Ascending aorta (tissue), 2 donors: ENCODE results near the gene P2RY12. TPM values are rescaled to one million over a fixed set of nuclear protein-coding genes. Genes with fewer than 3 reads are reported as not detected.

ENCODE experiments used
- DNase-seq, 2 donors: peaks; one replicate each; pipeline ENCODE4 v3.0.0-alpha.2; 2019; ENCODE audit warnings: low spot score in 2 of 2
- H3K27ac ChIP-seq, 2 donors: fragments of 200-600 bp; sonication (generic); one replicate each; pipeline ENCODE4 v1.5.1; 2016 to 2017; ENCODE audit warnings: mild to moderate bottlenecking in 1 of 2
- H3K27me3 ChIP-seq: fragments of 200-600 bp; sonication (generic); one replicate; pipeline ENCODE4 v1.5.1; 2017
- H3K36me3 ChIP-seq, 2 donors: fragments of 200-600 bp; sonication (generic); one replicate each; pipeline ENCODE4 v1.5.1; 2016
- H3K4me1 ChIP-seq, 2 donors: fragments of 200-600 bp; sonication (generic); one replicate each; pipeline ENCODE4 v1.5.1; 2016 to 2017; ENCODE audit warnings: mild to moderate bottlenecking in 1 of 2
- H3K4me3 ChIP-seq, 2 donors: fragments of 200-600 bp; sonication (generic); one replicate each; pipeline ENCODE4 v1.5.1; 2016 to 2017; ENCODE audit warnings: mild to moderate bottlenecking in 1 of 2
- H3K9me3 ChIP-seq, 2 donors: fragments of 200-600 bp; sonication (generic); one replicate each; pipeline ENCODE4 v1.5.1; 2016
- CTCF ChIP-seq, 3 experiments: fragments of 200-600 bp in 2 of 3; fragments of 450-650 bp in 1 of 3; sonication (generic) in 2 of 3; IDR thresholded peaks; one replicate each; pipeline ENCODE4 v1.5.1; 2016 to 2019; ENCODE audit warnings: antibody characterized with exemption in 3 of 3, mild to moderate bottlenecking in 1 of 3, moderate library complexity in 1 of 3
- intact Hi-C: fragments of 100-400 bp; cut with DNase I; formaldehyde crosslinking; loops from one replicate; pipeline ENCODE4 v1.15.1; 2023
- total RNA-seq: library from RNA; depleted of rRNA; stranded (reverse); fragments of >200 nt; gene quantifications from one replicate; pipeline ENCODE4 v1.1.0, GENCODE V29; 2016

P2RY12 gene
- total RNA-seq, 1 donor from 2014 or later = not detected

- H3K27ac ChIP-seq = no peak within 1 kb of the TSS
- H3K4me3 ChIP-seq = no peak within 1 kb of the TSS
- TF ChIP-seq CTCF (IDR thresholded peaks at IDR 0.05) = no peak
- H3K4me1 ChIP-seq = no peaks in the 10 kb centered on the region
- H3K27me3 ChIP-seq = no peaks in the 10 kb centered on the region
- intact Hi-C loops = no loop called here
- no peak for DNase-seq
- no peaks in the 10 kb centered on the region for H3K36me3 ChIP-seq
- H3K9me3 ChIP-seq = no peaks in the 10 kb centered on the region
Measured at GRCh38 chr3:151316267-151316991, 68.1 kb downstream of the P2RY12 start, which contains the start of gene GPR87. TSS of gene GPR87 (minus strand) at chr3:151316820. CDS start at chr3:151300100, 16,720 bp downstream.

- Histone ChIP-seq H3K4me3 (no peak overlapping the region), H3K9me3 (no peaks in the 10 kb centered on the region), H3K27ac (no peak overlapping the region), H3K36me3 (no peaks in the 10 kb centered on the region), H3K27me3 (no peaks in the 10 kb centered on the region), H3K4me1 (no peaks in the 10 kb centered on the region)
- no peak for TF ChIP-seq CTCF (IDR thresholded peaks at IDR 0.05)
- intact Hi-C loops = no loop called here
- no peak for DNase-seq
Measured at GRCh38 chr3:151315846-151316245, 68.7 kb downstream of the P2RY12 start.

GRCh38 chr3:151315136-151315535 is 69.4 kb downstream of the P2RY12 start:
- TF ChIP-seq CTCF (IDR thresholded peaks at IDR 0.05) = no peak
- Histone ChIP-seq H3K9me3 (no peaks in the 10 kb centered on the region), H3K27me3 (no peaks in the 10 kb centered on the region), H3K36me3 (no peaks in the 10 kb centered on the region), H3K27ac (no peak overlapping the region), H3K4me1 (no peaks in the 10 kb centered on the region), H3K4me3 (no peak overlapping the region)
- intact Hi-C loops = no loop called here
- no peak for DNase-seq

- Histone ChIP-seq H3K27ac (no peak overlapping the region), H3K4me3 (no peak overlapping the region), H3K4me1 (no peaks in the 10 kb centered on the region), H3K27me3 (no peaks in the 10 kb centered on the region), H3K9me3 (no peaks in the 10 kb centered on the region), H3K36me3 (no peaks in the 10 kb centered on the region)
- no peak for DNase-seq
- intact Hi-C loops = no loop called here
- TF ChIP-seq CTCF (IDR thresholded peaks at IDR 0.05) = no peak
Measured at GRCh38 chr3:151314593-151314992, 70.0 kb downstream of the P2RY12 start.

DNA sequence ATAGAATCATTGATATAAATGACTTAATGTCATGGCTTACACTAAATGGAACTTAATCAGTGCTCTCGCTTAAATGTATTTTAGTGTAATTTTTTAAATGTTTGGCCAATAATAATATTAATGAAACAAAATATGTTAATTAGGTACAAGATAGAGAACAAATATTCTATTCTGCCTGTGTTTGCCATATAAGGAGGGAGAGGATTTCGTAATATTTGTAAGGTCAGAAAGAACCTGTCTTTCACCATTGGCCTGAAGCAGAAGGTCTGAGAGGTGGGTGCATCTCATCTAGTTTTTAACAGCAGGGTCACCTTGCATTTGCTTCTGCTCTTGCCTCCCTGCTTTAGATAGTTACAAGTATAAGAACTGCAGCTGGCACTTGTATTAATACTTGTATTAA is 70.4 kb downstream of the P2RY12 start:
- DNase-seq = no peak
- Histone ChIP-seq H3K4me1 (no peaks in the 10 kb centered on the region), H3K27ac (no peak overlapping the region), H3K27me3 (no peaks in the 10 kb centered on the region), H3K9me3 (no peaks in the 10 kb centered on the region), H3K36me3 (no peaks in the 10 kb centered on the region), H3K4me3 (no peak overlapping the region)
- intact Hi-C loops = no loop called here
- TF ChIP-seq CTCF (IDR thresholded peaks at IDR 0.05) = no peak
